Progenitor cell of endocrine pancreas (in vitro differentiated cells): ENCODE results near the gene IFNAR1. TPM values are rescaled to one million over a fixed set of nuclear protein-coding genes. Genes with fewer than 3 reads are reported as not detected.
"Not testable (repeated sequence)": the region's sequence is repeated elsewhere in the genome, so short reads cannot be mapped to it uniquely, and the experiment has no call there.

Experiments
- DNase-seq: peaks from one replicate; pipeline ENCODE4 v3.0.0; 2021; ENCODE audit warnings: low spot score; ENCODE audit not compliant: unreplicated experiment
- H3K27ac Mint-ChIP-seq: 2 replicates; pipeline ENCODE4 v1.8.0; 2021; ENCODE audit warnings: mild to moderate bottlenecking, moderate library complexity, mixed read lengths
- H3K27me3 Mint-ChIP-seq: 2 replicates; pipeline ENCODE4 v1.8.0; 2021; ENCODE audit warnings: mixed read lengths
- H3K36me3 Mint-ChIP-seq: 2 replicates; pipeline ENCODE4 v1.8.0; 2022; ENCODE audit warnings: mixed read lengths; ENCODE audit not compliant: insufficient read depth
- H3K4me1 Mint-ChIP-seq: 2 replicates; pipeline ENCODE4 v1.8.0; 2021; ENCODE audit warnings: low read depth, mixed read lengths
- H3K4me3 Mint-ChIP-seq: 2 replicates; pipeline ENCODE4 v1.8.0; 2021; ENCODE audit warnings: low read depth, mild to moderate bottlenecking, moderate library complexity, mixed read lengths
- H3K9me3 Mint-ChIP-seq: 2 replicates; pipeline ENCODE4 v1.8.0; 2021; ENCODE audit warnings: low read depth, mixed read lengths
- total RNA-seq: library from RNA; stranded (reverse); gene quantifications from 2 replicates; pipeline ENCODE4 v1.2.1, GENCODE V29; 2021
- TF ChIP-seq, protein P1 (sequence below): fragments of 200-600 bp; sonication (generic); IDR thresholded peaks from one replicate; pipeline ENCODE4 v1.5.0; 2021; ENCODE audit warnings: antibody characterized with exemption, mild to moderate bottlenecking; ENCODE audit not compliant: unreplicated experiment

The IFNAR1 gene
- total RNA-seq, 1 donor from 2014 or later, result 19.6 TPM

DNA sequence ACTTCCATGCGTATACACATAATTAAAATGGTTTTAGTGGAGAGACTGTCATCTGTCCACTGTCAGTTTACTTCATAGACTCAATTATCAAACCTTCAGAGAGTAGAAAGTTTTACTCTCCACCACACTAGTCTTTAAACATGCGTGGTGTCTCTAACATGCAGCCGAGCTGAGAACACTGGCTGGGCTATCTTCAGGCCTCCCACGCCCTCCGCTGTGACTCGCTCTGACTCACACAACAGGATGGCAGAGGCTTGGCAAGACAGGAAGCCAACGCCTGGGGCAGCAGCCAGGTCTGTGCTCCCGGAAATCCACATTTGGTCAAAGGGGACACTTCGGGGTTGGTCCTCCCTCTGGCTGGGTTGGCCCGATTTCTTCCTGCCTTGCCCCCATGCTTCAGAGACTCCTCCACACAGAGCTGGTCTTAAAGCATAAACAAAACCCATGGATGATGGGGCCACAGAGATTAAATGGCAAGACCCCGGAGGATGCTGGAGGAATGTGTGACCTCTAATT lies 55.8 kb downstream of the IFNAR1 start:
- TF ChIP-seq, protein P1, sequence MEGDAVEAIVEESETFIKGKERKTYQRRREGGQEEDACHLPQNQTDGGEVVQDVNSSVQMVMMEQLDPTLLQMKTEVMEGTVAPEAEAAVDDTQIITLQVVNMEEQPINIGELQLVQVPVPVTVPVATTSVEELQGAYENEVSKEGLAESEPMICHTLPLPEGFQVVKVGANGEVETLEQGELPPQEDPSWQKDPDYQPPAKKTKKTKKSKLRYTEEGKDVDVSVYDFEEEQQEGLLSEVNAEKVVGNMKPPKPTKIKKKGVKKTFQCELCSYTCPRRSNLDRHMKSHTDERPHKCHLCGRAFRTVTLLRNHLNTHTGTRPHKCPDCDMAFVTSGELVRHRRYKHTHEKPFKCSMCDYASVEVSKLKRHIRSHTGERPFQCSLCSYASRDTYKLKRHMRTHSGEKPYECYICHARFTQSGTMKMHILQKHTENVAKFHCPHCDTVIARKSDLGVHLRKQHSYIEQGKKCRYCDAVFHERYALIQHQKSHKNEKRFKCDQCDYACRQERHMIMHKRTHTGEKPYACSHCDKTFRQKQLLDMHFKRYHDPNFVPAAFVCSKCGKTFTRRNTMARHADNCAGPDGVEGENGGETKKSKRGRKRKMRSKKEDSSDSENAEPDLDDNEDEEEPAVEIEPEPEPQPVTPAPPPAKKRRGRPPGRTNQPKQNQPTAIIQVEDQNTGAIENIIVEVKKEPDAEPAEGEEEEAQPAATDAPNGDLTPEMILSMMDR, result no peak
- no peaks in the 10 kb centered on the region for H3K4me1 Mint-ChIP-seq
- no peak overlapping the region for H3K4me3 Mint-ChIP-seq
- no peaks in the 10 kb centered on the region for H3K36me3 Mint-ChIP-seq
- no peak overlapping the region for H3K27ac Mint-ChIP-seq
- peaks cover 3% of the 10 kb centered on the region for H3K27me3 Mint-ChIP-seq
- H3K9me3 Mint-ChIP-seq, result no peaks in the 10 kb centered on the region
- no peak for DNase-seq

DNA sequence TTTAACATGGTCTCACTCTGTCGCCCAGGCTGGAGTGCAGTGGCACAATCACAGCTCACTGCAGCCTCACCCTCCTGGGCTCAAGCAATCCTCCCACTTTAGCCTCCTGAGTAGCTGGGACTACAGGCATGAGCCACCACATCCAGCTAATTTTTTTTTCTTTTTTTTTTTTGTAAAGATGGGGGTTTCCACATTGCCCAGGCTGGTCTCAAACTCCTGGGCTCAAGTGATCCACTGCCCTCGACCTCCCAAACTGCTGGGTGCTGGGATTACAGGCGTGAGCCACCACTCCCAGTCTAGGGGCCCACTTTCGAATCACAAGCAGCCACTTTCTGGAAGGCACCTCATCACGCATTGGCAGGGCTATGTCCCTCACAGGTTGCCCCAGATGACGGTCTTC lies 56.6 kb downstream of the IFNAR1 start:
- H3K4me1 Mint-ChIP-seq, H3K27ac Mint-ChIP-seq, DNase-seq: not testable (repeated sequence)

DNA sequence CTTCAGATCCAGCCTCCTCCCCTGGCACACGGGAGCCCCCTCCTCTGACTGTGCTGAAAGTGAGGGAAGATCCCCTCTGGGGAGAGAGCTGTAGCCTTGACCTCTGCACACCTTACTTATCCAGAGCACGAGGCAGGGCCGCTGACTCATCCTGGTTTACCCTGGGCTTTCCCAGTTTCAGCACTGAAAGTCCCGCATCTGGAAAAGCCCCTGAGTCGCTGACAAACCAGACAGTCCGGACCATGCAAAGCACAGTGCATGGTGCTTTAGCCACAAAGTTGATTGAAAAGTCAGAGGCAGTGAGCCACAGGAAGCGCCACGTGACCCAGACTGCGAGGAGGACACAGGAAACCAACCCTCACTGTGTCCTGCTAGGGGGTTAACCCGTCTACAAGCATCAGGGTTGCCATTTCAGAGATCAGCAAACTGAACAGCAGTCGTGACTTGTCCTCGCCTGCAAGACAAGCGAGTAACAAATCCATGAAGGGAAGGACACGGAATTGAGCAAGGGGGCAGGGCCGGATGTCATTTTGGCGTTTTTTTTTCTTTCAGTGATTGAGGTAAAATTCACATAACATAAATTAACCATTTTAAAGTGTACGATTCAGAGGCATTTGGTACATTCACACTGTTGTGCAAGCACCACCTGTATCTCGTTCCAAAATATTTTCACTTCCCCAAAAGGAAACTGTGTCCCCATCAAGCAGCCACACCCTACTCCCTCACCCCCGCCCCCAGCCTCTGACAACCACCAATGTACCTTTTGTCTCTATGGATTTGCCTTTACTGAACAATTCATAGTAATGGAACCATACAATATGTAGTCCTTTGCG lies 58.5 kb downstream of the IFNAR1 start:
- Mint-ChIP-seq H3K4me3 (no peak overlapping the region), H3K36me3 (no peaks in the 10 kb centered on the region), H3K27ac (peak overlapping the region; percentile 23), H3K27me3 (no peaks in the 10 kb centered on the region), H3K4me1 (no peaks in the 10 kb centered on the region), H3K9me3 (no peaks in the 10 kb centered on the region)
- TF ChIP-seq, protein P1, result no peak
- DNase-seq, result no peak

More for the DNA sequence above, 56.6 kb downstream of the IFNAR1 start:
- H3K27me3 Mint-ChIP-seq, H3K36me3 Mint-ChIP-seq, H3K4me3 Mint-ChIP-seq, H3K9me3 Mint-ChIP-seq: not testable (repeated sequence)

DNA sequence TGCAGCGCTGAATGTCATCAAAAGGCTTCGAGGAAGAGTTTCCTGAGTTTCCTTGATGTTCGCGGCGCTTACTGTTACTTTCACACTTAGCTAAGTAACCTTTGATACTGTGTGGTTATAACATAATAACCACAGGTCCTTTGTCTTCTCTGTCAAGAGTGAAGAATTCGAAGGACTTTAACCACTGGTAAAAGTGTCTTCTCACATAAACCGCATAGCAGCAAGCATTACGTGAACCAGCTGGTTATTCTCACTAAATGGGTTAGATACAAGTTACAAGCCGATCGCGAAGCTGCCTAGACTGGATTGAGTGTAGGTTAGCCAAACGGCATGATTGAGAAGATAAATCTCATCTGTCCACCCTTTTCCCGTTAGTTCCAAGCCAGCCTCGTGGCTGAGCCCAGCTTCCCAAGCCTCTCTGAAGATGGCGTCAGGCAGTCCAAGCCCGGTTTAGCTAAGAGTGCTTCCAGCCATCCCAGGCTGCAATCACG lies 60.1 kb downstream of the IFNAR1 start:
- Mint-ChIP-seq H3K9me3 (no peaks in the 10 kb centered on the region), H3K36me3 (no peaks in the 10 kb centered on the region), H3K27ac (no peak overlapping the region), H3K4me3 (no peak overlapping the region), H3K4me1 (no peaks in the 10 kb centered on the region), H3K27me3 (no peaks in the 10 kb centered on the region)
- TF ChIP-seq, protein P1, result no peak
- no peak for DNase-seq

DNA sequence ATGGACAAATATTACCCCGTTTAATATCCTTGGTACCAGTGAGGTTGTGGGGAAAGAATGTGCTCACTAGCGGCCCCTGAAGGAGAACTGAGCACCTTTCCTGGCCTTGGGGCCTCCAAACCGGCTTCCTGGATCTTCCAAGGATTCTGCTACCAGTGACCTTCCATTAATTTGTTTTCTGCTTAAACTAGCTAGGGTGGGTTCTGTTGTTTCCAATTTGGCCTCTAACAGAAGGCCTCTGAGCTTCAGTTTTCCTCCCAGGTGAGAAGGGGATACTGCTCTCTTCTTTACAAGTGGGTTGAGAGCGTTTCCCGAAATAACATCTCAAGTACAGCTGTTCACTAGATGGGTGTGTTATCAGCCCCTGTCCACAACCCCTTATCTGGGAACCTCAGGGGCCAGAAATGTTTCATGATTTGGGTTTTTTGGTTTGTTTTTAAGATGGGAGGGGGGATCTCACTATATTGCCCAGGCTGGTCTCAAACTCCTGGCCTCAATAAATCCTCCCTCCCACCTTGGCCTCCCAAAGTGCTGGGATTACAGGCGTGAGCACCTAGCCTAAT lies 61.5 kb downstream of the IFNAR1 start:
- no peak overlapping the region for H3K27ac Mint-ChIP-seq
- H3K36me3 Mint-ChIP-seq, result no peaks in the 10 kb centered on the region
- H3K27me3 Mint-ChIP-seq, result no peaks in the 10 kb centered on the region
- H3K4me3 Mint-ChIP-seq, result no peak overlapping the region
- H3K4me1 Mint-ChIP-seq, result no peaks in the 10 kb centered on the region
- DNase-seq, result no peak
- TF ChIP-seq, protein P1, result peak; percentile 28
- H3K9me3 Mint-ChIP-seq, result no peaks in the 10 kb centered on the region
